Esophagus muscularis mucosa (tissue), 4 donors: Measurements from ENCODE around the gene SH3RF2.

Experiments used
- EP300 ChIP-seq: sonication (generic); formaldehyde crosslinking; IDR thresholded peaks from one replicate; pipeline ENCODE4 v1.6.1; 2017; ENCODE audit warnings: antibody characterized with exemption
- POLR2A ChIP-seq: fragments of 450-650 bp; IDR thresholded peaks from one replicate; pipeline ENCODE4 v1.6.1; 2017; ENCODE audit warnings: antibody characterized with exemption, moderate library complexity, mild to moderate bottlenecking, low read depth
- TF ChIP-seq, protein P1 (sequence below), 3 experiments: fragments of 200-600 bp in 2 of 3; fragments of 450-650 bp in 1 of 3; sonication (generic) in 2 of 3; IDR thresholded peaks; one replicate each; pipeline ENCODE4 v1.5.1; 2017 to 2019; ENCODE audit warnings: antibody characterized with exemption in 3 of 3, mild to moderate bottlenecking in 2 of 3, moderate library complexity in 1 of 3

DNA sequence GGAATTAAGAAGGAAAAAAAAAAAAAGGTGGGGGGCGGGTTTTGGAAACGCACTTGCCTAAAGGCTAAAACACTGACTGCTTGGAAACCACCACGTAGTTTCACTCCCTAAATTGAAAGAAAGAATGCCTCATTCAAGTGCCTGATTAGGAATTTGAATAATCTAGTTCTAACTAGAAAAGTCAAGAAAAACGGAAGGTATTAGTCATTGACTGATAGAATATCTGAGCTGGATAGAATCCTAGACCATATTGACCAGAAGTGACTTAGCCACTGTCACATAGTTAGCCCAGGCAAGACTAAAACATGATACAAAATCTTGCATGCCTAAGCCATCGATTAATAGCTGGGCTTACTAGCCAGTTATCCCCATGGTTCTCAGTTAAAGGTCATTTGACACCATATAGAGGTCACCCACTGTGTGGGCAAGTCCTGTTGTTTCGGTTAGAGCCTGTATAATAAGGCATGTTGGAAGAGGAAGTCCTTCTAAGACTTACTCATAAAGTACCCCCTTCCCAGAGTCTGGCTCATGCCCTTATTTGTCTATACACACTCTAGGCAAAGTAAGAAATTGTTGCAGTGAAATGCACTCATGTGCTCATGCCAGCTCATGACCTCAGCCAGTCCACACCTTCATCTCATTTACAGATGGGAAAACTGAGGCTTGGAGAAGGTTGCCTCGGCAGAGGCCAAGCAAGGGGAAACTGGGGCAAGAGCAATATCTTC, 40.2 kb downstream of the SH3RF2 start:
- TF ChIP-seq, protein P1, sequence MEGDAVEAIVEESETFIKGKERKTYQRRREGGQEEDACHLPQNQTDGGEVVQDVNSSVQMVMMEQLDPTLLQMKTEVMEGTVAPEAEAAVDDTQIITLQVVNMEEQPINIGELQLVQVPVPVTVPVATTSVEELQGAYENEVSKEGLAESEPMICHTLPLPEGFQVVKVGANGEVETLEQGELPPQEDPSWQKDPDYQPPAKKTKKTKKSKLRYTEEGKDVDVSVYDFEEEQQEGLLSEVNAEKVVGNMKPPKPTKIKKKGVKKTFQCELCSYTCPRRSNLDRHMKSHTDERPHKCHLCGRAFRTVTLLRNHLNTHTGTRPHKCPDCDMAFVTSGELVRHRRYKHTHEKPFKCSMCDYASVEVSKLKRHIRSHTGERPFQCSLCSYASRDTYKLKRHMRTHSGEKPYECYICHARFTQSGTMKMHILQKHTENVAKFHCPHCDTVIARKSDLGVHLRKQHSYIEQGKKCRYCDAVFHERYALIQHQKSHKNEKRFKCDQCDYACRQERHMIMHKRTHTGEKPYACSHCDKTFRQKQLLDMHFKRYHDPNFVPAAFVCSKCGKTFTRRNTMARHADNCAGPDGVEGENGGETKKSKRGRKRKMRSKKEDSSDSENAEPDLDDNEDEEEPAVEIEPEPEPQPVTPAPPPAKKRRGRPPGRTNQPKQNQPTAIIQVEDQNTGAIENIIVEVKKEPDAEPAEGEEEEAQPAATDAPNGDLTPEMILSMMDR (IDR thresholded peaks at IDR 0.05), result no peak
- TF ChIP-seq EP300 (no peak), POLR2A (no peak)
